Fibroblast of the aortic adventitia (primary cell): ENCODE measurements around the gene ZCCHC12. TPM values are rescaled to one million over a fixed set of nuclear protein-coding genes. Genes with fewer than 3 reads are reported as not detected.

Experiments
- DNase-seq: peaks from one replicate; pipeline ENCODE4 v3.0.0-alpha.2; 2010; ENCODE audit warnings: low read depth
- H3K4me3 ChIP-seq: 2 replicates; pipeline ENCODE4 v1.5.1; 2011; ENCODE audit warnings: low read depth, mild to moderate bottlenecking, control low read depth, low read length, moderate library complexity
- total RNA-seq: library from RNA; depleted of rRNA; stranded (reverse); fragments of >200 nt; gene quantifications from 2 replicates; pipeline ENCODE4 v1.2.3, GENCODE V29; 2012; ENCODE audit warnings: low replicate concordance
- TF ChIP-seq, protein P1 (sequence below): IDR thresholded peaks from 2 replicates; pipeline ENCODE4 v1.5.1; 2011; ENCODE audit warnings: mild to moderate bottlenecking, low read length, control low read depth, inconsistent platforms; ENCODE audit not compliant: insufficient read depth

The ZCCHC12 gene
- total RNA-seq, 1 donor: not detected

DNA sequence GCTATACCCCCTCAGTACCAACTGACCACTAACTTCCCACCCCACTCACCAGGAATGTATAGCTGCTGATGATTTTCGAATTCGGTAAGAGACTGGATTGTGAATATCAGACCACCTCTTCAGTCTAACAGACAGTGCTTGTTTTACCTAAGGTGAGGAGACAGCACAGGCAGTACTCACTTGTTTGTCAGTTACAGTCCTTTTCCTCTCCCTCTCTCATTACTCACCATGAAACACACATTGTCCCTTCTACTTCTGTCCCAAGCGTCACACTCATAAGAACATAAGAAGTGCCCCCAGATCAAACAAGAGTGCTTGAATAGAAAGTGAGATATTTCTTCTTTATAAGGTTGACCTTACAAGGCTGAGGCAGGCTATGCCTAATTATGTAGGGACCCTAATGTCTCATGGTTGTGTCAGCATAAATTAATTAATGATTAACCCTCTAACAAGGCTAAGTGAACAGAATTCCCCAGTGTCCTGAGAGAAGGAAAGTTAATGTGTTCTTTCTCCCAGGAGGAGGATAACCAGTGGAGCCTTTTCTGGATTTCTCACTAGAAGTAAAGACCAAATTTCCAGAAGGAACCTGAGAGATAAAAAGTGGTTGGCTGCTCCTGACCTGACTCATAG lies 32.2 kb downstream of the ZCCHC12 start:
- DNase-seq: no peak
- TF ChIP-seq, protein P1, sequence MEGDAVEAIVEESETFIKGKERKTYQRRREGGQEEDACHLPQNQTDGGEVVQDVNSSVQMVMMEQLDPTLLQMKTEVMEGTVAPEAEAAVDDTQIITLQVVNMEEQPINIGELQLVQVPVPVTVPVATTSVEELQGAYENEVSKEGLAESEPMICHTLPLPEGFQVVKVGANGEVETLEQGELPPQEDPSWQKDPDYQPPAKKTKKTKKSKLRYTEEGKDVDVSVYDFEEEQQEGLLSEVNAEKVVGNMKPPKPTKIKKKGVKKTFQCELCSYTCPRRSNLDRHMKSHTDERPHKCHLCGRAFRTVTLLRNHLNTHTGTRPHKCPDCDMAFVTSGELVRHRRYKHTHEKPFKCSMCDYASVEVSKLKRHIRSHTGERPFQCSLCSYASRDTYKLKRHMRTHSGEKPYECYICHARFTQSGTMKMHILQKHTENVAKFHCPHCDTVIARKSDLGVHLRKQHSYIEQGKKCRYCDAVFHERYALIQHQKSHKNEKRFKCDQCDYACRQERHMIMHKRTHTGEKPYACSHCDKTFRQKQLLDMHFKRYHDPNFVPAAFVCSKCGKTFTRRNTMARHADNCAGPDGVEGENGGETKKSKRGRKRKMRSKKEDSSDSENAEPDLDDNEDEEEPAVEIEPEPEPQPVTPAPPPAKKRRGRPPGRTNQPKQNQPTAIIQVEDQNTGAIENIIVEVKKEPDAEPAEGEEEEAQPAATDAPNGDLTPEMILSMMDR: no peak
- no peak overlapping the region for H3K4me3 ChIP-seq

DNA sequence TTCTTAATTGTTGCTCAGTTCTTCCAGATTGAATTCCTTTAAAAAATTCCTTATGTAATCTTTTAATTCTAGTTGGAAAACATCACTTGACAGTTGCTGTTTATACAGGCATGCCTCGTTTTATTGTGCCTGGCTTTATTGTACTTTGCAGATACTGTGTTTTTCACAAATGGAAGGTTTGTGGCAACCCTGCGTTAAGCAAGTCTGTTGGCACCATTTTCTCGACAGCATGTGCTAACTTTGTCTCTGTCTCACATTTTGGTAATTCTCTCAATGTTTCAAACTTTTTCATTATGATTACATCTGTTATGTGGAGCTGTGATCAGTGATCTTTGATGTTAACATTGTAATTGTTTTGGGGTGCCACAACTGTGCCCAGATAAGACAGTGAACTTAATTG lies 33.4 kb downstream of the ZCCHC12 start:
- TF ChIP-seq, protein P1: no peak
- H3K4me3 ChIP-seq: no peak overlapping the region

DNA sequence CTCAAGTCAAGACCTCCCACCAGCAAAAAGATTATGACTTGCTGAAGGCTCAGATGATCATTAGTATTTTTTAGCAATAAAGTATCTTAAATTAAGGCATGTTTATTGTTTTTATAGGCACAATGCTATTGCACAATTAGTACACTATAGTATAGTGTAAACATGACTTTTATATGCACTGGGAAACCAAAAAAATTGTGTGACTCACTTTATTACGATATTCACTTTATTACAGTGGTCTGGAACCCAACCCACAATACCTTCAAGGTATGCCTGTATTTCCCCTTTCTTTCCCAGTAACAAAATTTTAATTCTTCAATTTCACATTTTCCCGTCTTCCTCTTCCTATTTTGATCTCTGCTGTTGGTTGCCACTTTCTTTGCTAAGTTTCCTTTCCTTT lies 37.7 kb downstream of the ZCCHC12 start:
- TF ChIP-seq, protein P1: no peak
- DNase-seq: no peak

More for the DNA sequence above, 33.4 kb downstream of the ZCCHC12 start:
- no peak for DNase-seq

DNA sequence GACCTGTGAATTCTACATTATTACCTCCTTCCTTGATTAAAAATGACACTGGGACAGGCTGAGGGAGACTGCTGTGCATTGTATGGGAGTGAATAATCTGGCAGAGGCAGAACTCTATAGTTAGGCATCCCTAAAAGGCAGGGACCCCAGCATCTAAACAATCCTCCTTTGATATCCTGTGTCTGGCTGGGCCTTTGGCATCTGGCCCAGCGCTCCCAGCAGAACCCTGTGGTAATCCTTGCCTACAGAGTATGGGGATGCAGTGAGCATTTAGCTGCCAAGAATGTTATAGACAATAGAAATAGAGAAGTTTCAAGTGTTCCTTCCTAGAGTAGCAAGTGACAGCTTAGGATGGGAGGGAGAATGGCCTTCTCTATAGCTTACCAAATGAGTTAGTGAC lies 38.5 kb downstream of the ZCCHC12 start:
- TF ChIP-seq, protein P1: no peak
- DNase-seq: no peak
- H3K4me3 ChIP-seq: no peak overlapping the region

More for the DNA sequence above, 37.7 kb downstream of the ZCCHC12 start:
- H3K4me3 ChIP-seq: no peak overlapping the region

DNA sequence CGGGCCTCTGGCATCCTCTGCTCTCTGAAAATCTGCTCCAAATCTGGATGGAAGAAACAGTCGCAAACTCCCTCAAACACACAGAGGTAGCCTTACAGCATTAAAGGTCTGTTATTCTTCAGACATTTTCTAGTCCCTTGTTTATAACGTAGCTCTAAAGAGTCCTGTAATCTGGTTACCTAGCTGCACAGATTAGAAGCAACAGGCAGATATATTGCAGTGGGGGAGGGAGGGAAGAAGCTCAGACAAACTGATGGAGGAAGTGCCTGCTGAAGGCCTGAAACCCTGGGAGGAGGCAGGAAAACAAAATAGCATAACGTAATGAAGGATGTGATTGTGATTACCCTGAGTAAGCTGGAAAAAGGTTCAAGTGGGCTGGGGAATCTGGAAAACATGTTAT lies 39.4 kb downstream of the ZCCHC12 start:
- TF ChIP-seq, protein P1: no peak
- no peak for DNase-seq
- H3K4me3 ChIP-seq: no peak overlapping the region

DNA sequence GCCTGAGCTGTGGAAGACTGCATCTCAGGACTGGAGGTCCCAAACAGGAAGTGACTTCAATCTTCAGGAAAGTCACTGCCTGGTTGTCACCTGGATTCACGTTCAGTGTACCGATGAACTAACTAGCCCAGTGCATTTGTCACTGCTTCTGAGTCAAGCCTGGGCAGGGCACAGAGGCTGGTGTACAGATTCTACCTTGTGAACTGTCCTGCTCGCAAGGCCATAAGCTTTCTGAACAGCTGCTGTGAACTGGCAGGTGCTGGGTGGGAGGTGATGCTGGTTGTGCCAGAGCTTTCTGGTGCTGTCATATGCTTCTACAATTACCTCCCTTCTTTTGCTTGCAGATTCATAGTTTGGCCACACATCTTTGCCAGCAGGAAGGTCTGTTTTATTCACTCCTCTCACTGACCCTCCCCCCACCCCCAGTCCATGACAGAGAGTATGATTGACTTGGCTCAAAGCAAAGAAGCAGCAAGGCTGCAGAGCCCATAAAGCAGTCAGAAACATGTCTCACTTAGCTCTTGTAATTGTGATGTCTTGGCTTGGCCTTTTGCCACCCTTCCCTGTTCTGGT lies 40.5 kb downstream of the ZCCHC12 start:
- H3K4me3 ChIP-seq: no peak overlapping the region
- TF ChIP-seq, protein P1: no peak
- DNase-seq: no peak
